Calu3 (cell line): ENCODE measurements around the gene NIPAL3. TPM values are rescaled to one million over a fixed set of nuclear protein-coding genes. Genes with fewer than 3 reads are reported as not detected.

ENCODE experiments used
- BruUV-seq: library from RNA; stranded (reverse); fragments of 400-500 nt; replicated peaks from 2 replicates; lab custom pipeline; 2021; lab: Mats Ljungman, UMichigan
- CTCF ChIA-PET: fragments of 300-600 bp; sonication (Branson Sonifier 250); formaldehyde crosslinking; loops from one replicate; lab custom pipeline; 2022; ENCODE audit warnings: antibody characterized with exemption; lab: Charles Lee
- DNase-seq: peaks from one replicate; pipeline ENCODE4 v3.0.0; 2022
- H3K27ac Mint-ChIP-seq: one replicate; pipeline ENCODE4 v1.8.0; 2022; ENCODE audit warnings: mixed read lengths; ENCODE audit not compliant: unreplicated experiment
- H3K27me3 Mint-ChIP-seq: one replicate; pipeline ENCODE4 v1.8.0; 2022; ENCODE audit warnings: mixed read lengths; ENCODE audit not compliant: unreplicated experiment
- H3K36me3 Mint-ChIP-seq: one replicate; pipeline ENCODE4 v1.8.0; 2022; ENCODE audit warnings: mild to moderate bottlenecking, moderate library complexity, mixed read lengths; ENCODE audit not compliant: insufficient read depth, unreplicated experiment
- H3K4me1 Mint-ChIP-seq: one replicate; pipeline ENCODE4 v1.8.0; 2022; ENCODE audit warnings: mild to moderate bottlenecking, low read depth, mixed read lengths; ENCODE audit not compliant: unreplicated experiment
- H3K4me3 Mint-ChIP-seq: one replicate; pipeline ENCODE4 v1.8.0; 2022; ENCODE audit warnings: mild to moderate bottlenecking, low read depth, moderate library complexity, mixed read lengths; ENCODE audit not compliant: unreplicated experiment
- H3K9me3 Mint-ChIP-seq: one replicate; pipeline ENCODE4 v1.8.0; 2022; ENCODE audit warnings: low read depth, mixed read lengths; ENCODE audit not compliant: unreplicated experiment
- intact Hi-C: fragments of 100-400 bp; cut with micrococcal nuclease; formaldehyde crosslinking; loops from one replicate; pipeline ENCODE4 v1.10.0; 2022; ENCODE audit not compliant: unreplicated experiment
- total RNA-seq: library from RNA; stranded (reverse); gene quantifications from 2 replicates; pipeline ENCODE4 v1.2.3, GENCODE V29; 2022
- TF ChIP-seq, protein P1 (sequence below): fragments of 200-600 bp; IDR thresholded peaks from one replicate; pipeline ENCODE4 v1.8.0; 2022; ENCODE audit warnings: antibody characterized with exemption; ENCODE audit not compliant: unreplicated experiment

Gene NIPAL3
- total RNA-seq, 1 experiment from 2014 or later = 28.8 TPM

DNA sequence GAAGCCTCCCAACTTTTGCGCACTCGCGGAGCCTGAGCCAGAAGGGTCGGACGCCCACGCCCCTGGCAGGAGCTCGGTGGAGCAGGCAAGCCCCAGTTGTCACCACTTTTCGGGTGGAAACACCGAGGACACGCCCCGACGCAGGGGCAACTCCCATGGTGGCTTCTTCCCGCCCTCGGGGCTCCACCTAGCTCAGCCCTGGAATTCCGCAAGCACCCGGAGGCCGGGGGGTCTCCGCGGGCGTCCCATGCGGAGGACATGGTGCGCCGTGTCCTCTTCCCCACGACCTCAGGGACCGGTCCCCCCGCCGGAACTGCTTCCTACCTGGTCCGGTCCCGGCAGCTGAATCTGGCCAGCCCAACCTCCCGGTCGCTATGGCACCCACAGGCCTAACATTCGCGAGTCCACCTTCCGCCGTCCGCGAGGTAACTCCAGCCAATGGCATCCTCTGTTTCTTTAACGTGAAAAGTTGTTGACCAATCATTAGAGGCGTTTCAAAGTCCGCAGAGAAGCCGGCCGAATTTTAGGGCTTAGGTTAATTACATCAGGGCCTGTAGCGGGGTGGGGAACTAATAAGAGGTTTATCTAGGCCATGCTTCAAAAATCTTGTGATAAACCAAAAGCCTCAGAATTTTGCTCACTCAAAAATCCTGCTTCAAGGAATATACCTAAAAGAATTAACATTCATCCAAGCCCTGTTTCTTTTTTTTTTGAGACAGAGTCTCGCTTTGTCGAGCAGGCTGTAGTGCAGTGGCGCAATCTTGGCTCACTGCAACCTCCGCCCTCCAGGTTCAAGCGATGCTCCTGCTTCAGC is 2.0 kb upstream of the NIPAL3 start, which contains the start of gene STPG1:
STPG1 (minus strand) TSS at position 433 of the 814 bp plus-strand sequence. CDS start 12,394 bp downstream, outside the sequence.
- Mint-ChIP-seq H3K36me3 (peaks cover 38% of the 10 kb centered on the region), H3K9me3 (no peaks in the 10 kb centered on the region), H3K27me3 (no peaks in the 10 kb centered on the region), H3K4me3 (peak within 1 kb of the TSS; percentile 98), H3K4me1 (peaks cover 37% of the 10 kb centered on the region), H3K27ac (peak within 1 kb of the TSS; percentile 90)
- intact Hi-C loops = loop anchor here (10.0 kb wide), 2 partner anchors 91 to 221 kb away; partner anchors contain the start of gene RCAN3
- CTCF ChIA-PET = interaction anchor here (0.6 kb wide), 1 partner anchor 11 kb away, joined by 3 read pairs; no protein-coding TSS in a partner anchor
- TF ChIP-seq, protein P1, sequence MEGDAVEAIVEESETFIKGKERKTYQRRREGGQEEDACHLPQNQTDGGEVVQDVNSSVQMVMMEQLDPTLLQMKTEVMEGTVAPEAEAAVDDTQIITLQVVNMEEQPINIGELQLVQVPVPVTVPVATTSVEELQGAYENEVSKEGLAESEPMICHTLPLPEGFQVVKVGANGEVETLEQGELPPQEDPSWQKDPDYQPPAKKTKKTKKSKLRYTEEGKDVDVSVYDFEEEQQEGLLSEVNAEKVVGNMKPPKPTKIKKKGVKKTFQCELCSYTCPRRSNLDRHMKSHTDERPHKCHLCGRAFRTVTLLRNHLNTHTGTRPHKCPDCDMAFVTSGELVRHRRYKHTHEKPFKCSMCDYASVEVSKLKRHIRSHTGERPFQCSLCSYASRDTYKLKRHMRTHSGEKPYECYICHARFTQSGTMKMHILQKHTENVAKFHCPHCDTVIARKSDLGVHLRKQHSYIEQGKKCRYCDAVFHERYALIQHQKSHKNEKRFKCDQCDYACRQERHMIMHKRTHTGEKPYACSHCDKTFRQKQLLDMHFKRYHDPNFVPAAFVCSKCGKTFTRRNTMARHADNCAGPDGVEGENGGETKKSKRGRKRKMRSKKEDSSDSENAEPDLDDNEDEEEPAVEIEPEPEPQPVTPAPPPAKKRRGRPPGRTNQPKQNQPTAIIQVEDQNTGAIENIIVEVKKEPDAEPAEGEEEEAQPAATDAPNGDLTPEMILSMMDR = no peak
- TSS peak; percentile 66 for BruUV-seq
- peak; percentile 84 for DNase-seq

DNA sequence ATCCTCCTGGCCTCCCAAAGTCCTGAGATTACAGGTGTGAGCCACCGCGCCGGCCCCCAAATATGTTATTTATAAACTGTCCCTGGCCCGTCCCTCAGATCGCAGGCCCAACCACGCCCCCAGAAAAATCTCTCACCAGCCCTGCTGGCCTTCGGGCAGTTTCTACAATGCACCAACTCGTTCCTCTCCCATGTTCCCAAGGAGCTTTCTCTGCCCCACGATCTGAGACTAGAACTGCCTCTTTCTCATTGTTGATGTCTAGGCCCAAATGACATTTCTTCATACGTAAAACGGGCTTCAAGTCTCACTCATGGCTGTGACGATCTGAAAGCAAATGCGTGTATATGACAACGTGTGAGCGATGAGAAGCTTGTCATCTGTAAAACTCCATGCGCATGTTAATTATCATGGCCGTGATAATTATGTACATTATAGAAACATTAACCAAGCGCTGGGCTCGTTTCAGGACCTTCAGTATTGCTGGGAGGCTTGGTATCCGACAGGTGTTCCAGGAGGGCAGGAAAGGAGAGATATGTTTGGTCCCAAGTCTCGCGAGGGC is 748 bp upstream of the NIPAL3 start:
- no peaks in the 10 kb centered on the region for H3K9me3 Mint-ChIP-seq
- BruUV-seq = no TSS peak
- CTCF ChIA-PET = interaction anchor here (0.7 to 1.7 kb wide), 8 partner anchors 23 to 221 kb away, joined by 3 to 8 read pairs (median 3); partner anchors contain the start of gene RCAN3
- peak overlapping the region; percentile 74 for H3K27ac Mint-ChIP-seq
- no peak for DNase-seq
- intact Hi-C loops = loop anchor here (10.0 kb wide), 2 partner anchors 90 to 220 kb away; partner anchors contain the start of gene RCAN3
- peaks cover 44% of the 10 kb centered on the region for H3K36me3 Mint-ChIP-seq
- H3K4me3 Mint-ChIP-seq = peak overlapping the region; percentile 98
- TF ChIP-seq, protein P1 = no peak
- H3K4me1 Mint-ChIP-seq = peaks cover 37% of the 10 kb centered on the region
- H3K27me3 Mint-ChIP-seq = no peaks in the 10 kb centered on the region

DNA sequence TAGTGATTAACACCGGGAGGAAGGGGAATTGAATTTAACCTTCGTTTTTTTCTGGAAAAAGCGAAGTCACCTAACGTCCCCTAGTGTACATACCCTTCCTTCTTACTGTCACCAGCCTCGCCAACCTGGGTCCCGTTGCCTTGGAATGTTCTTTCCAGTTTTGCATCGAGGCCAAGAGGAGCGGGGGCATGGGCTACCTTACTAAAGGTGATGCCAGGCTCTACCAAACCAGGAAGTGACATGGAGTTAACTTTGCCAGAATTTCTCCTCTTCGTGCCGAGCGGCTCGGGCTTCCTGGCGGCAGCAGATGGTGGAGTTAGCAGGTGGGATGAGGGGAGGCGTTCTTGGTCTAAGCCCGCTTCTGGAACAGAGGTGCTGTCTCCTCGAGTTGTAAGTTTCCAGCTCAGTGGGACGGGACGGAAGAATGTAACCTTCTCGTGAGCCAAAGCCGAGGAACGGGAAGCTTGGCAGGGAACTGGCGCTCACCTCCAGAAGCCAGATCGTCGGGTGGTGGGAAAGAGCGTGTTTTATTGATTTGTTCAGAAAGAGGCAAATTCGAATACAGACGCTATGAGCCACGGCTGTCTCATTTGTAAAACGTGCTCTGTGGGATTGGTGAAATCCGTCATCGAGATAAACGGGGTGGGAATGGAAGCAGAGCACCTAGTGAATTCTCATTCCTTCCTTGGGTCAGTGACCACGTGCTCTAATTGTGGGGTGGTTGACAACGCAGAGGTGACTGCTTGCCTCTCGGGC is 486 bp downstream of the NIPAL3 start:
- peaks cover 48% of the 10 kb centered on the region for H3K36me3 Mint-ChIP-seq
- H3K27me3 Mint-ChIP-seq = no peaks in the 10 kb centered on the region
- no peaks in the 10 kb centered on the region for H3K9me3 Mint-ChIP-seq
- intact Hi-C loops = loop anchor here (10.0 kb wide), 2 partner anchors 89 to 219 kb away; partner anchors contain the start of gene RCAN3
- DNase-seq = peak; percentile 14
- TF ChIP-seq, protein P1 = no peak
- peak overlapping the region; percentile 74 for H3K27ac Mint-ChIP-seq
- peaks cover 37% of the 10 kb centered on the region for H3K4me1 Mint-ChIP-seq
- BruUV-seq = TSS peak; percentile 59
- CTCF ChIA-PET = interaction anchor here (1.0 to 1.7 kb wide), 7 partner anchors 24 to 171 kb away, joined by 3 to 8 read pairs (median 3); partner anchors contain the start of gene RCAN3
- peak overlapping the region; percentile 98 for H3K4me3 Mint-ChIP-seq
